PC-9 (cell line): ENCODE data around the gene NQO2.

Source experiments
- EZH2 ChIP-seq: fragments of 200-600 bp; sonication (generic); IDR thresholded peaks from 2 replicates; pipeline ENCODE4 v1.8.0; 2017; ENCODE audit warnings: antibody characterized with exemption, low read depth
- TF ChIP-seq, protein P1 (sequence below): fragments of 200-600 bp; sonication (generic); conservative IDR thresholded peaks from 2 replicates; pipeline ENCODE4 v1.6.1; 2017; ENCODE audit warnings: mixed run types, antibody characterized with exemption, mild to moderate bottlenecking, moderate library complexity

DNA sequence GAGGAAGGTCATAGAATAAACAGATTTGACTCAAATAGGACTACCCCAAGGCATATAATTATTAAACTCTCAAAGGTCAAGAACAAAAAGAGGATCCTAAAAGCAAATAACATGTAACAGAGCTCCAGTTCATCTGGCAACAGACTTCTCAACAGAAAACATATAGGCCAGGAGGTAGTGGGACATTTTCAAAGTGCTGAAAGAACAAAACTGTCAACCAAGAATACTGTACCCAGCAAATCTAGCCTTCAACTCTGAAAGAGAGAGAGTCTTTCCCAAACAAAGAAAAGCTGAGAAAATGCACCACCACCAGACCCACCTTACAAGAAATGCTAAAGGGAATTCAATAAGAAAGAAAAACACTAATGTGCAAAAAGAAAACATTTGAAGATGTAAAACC lies 11.9 kb downstream of the NQO2 start:
- TF ChIP-seq, protein P1, sequence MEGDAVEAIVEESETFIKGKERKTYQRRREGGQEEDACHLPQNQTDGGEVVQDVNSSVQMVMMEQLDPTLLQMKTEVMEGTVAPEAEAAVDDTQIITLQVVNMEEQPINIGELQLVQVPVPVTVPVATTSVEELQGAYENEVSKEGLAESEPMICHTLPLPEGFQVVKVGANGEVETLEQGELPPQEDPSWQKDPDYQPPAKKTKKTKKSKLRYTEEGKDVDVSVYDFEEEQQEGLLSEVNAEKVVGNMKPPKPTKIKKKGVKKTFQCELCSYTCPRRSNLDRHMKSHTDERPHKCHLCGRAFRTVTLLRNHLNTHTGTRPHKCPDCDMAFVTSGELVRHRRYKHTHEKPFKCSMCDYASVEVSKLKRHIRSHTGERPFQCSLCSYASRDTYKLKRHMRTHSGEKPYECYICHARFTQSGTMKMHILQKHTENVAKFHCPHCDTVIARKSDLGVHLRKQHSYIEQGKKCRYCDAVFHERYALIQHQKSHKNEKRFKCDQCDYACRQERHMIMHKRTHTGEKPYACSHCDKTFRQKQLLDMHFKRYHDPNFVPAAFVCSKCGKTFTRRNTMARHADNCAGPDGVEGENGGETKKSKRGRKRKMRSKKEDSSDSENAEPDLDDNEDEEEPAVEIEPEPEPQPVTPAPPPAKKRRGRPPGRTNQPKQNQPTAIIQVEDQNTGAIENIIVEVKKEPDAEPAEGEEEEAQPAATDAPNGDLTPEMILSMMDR: no peak
- TF ChIP-seq EZH2: no peak
